NCI-H2171 treated with DMSO at 0.1 percent for 48 hours (cell line): ENCODE data around the gene TLCD2.
"Not testable (repeated sequence)": the region's sequence is repeated elsewhere in the genome, so short reads cannot be mapped to it uniquely, and the experiment has no call there.

Source experiments
- DNase-seq: peaks from one replicate; lab custom pipeline; 2025; lab: John Stamatoyannopoulos, UW

Gene TLCD2

GRCh38 chr17:1686086-1686485, 24.1 kb downstream of the TLCD2 start:
- DNase-seq = no peak

DNA sequence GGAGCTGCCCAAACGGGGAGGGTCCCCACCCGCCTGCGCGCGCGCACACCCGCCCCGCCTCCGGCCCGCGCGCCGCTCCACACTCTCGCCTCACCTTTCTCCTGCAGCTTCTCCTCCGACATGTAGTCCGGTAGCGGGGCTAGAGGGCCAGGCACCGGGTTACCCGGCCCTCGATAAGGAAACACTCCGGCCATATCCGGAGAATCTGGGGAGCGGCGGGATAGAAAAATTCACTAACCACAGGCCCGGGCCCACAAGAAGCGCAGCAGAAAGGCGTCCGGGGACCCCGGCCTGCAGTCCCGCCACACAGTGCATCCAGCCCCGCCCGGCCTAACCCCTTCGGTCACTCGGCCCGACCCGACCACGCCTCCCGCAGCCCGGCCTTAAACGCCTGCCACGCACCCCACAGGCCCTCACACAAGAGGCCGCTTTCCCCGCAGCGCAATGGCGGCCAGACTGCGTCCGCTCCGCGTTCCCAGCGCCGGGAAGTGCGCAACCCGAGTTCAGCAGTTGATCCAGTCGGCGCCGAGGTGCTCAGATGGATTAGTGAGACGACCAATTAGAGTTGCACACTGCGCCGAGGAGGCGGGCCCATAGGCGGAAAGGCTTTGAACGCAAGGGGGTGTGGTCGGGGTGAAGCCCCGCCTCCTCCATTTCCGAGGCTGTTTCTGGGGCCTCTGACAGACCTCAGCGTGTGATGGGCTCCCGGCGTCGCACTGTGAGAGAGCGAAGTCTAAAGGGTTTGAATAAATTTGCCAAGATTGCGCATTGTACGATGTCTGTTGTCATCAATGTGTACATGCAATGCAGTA, 25.6 kb downstream of the TLCD2 start, which contains the start of gene PRPF8:
PRPF8 (minus strand) TSS at position 490 of the 812 bp plus-strand sequence; CDS start at position 194, 296 bp downstream.
- DNase-seq = peak; percentile 100

- DNase-seq = no peak
Measured at GRCh38 chr17:1683459-1683858, 26.7 kb downstream of the TLCD2 start.

- DNase-seq = no peak
Measured at GRCh38 chr17:1676401-1676800, 33.8 kb downstream of the TLCD2 start.

DNA sequence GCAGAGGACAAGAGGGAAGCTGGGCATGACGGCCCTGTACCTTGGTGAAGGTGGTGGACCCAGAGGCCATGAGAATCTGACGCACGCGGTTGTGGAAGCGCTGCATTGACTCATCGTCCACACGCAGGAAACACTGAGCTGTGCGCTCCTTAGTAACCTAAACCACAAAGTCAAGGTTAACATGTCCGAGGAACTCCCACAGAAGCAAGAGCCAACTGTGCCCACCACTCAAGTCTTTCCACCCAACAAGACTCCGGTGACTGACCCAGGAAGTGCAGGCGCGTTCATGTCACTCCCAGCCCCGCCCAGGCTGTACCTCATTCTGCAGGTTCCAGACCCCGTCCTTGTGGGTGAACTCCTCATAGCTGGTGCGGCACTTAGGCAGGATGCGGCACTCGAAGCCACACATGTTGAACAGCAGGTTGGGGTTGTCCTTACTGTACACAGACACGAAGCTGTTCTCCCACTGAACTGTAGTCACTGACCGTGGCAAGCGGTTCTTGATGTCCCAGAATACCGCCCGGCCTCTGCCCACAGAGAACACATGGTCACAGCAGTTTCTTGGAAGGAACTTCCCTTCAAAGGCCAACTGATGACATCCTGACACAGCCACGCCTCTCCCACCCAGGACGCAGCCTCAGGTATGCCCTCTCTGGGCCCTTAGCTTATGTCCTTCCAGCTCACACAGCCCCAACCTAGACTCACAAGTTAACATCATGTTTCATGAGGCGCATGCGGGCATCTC, 37.0 kb downstream of the TLCD2 start:
- DNase-seq = no peak

- DNase-seq = not testable (repeated sequence)
Measured at GRCh38 chr17:1663934-1664333, 46.2 kb downstream of the TLCD2 start.

GRCh38 chr17:1661045-1661444, 49.1 kb downstream of the TLCD2 start:
- no peak for DNase-seq

DNA sequence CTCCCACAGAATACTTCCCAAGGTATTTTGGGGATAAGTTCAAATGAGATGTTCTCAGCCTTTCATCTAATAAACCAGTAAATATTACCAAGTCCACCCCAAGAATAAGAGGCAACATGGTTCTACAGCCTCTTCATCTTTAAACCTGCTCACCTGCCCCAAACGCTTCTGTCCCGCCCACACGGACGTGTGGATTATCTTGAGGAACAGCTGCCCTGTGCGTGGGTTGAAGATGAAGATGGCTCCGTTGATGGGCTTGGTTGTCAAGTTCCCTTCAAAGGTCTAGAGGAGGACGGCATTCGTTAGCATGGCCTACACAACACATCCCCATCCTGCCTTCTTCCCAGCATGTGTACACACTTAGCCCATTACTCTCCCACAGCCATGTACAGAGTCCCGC, 52.1 kb downstream of the TLCD2 start:
- no peak for DNase-seq

- DNase-seq = no peak
Measured at GRCh38 chr17:1653735-1654134, 56.4 kb downstream of the TLCD2 start.

DNA sequence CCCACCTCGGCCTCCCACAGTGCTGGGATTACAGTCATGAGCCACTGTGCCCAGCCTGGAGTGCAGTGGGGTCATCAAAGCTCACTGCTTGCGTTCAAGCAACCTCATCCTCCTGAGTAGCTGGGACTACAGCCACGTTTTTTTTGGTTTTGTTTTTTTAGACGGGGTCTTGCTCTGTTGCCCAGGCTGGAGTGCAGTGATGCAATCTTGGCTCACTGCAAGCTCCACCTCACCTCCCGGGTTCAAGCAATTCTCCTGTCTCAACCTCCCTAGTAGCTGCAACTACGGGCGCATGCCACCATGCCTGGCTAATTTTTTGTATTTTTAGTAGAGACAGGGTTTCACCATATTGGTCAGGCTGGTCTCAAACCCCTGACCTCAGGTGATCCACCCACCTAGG, 57.4 kb downstream of the TLCD2 start:
- not testable (repeated sequence) for DNase-seq
